Parathyroid adenoma (tissue), 2 donors: ENCODE data around the gene DNMT1.

Source experiments
- H2AFZ ChIP-seq: fragments of 300-600 bp; sonication (generic); one replicate; pipeline ENCODE4 v1.7.0; 2017; ENCODE audit warnings: antibody characterized with exemption, mild to moderate bottlenecking
- H3K27ac ChIP-seq: fragments of 300-600 bp; sonication (generic); one replicate; pipeline ENCODE4 v1.7.0; 2017
- H3K27me3 ChIP-seq: fragments of 300-600 bp; sonication (generic); one replicate; pipeline ENCODE4 v1.7.0; 2017; ENCODE audit warnings: low read length; ENCODE audit not compliant: control insufficient read depth, insufficient read depth
- H3K36me3 ChIP-seq: fragments of 300-600 bp; sonication (generic); one replicate; pipeline ENCODE4 v1.7.0; 2017; ENCODE audit warnings: low read length; ENCODE audit not compliant: control insufficient read depth, insufficient read depth
- H3K4me1 ChIP-seq: fragments of 300-600 bp; sonication (generic); one replicate; pipeline ENCODE4 v1.7.0; 2017; ENCODE audit warnings: control low read depth
- H3K4me2 ChIP-seq: fragments of 300-600 bp; sonication (generic); one replicate; pipeline ENCODE4 v1.7.0; 2017; ENCODE audit warnings: low read length
- H3K4me3 ChIP-seq: fragments of 300-600 bp; sonication (generic); one replicate; pipeline ENCODE4 v1.7.0; 2017; ENCODE audit warnings: low read depth, low read length
- H3K79me2 ChIP-seq: fragments of 300-600 bp; sonication (generic); one replicate; pipeline ENCODE4 v1.7.0; 2017; ENCODE audit warnings: control low read depth
- H3K9ac ChIP-seq: fragments of 300-600 bp; sonication (generic); one replicate; pipeline ENCODE4 v1.7.0; 2017; ENCODE audit warnings: mild to moderate bottlenecking
- H3K9me3 ChIP-seq: fragments of 300-600 bp; sonication (generic); one replicate; pipeline ENCODE4 v1.7.0; 2017; ENCODE audit warnings: low read length; ENCODE audit not compliant: control insufficient read depth
- CTCF ChIP-seq: fragments of 300-600 bp; sonication (generic); IDR thresholded peaks from one replicate; pipeline ENCODE4 v1.7.0; 2017; ENCODE audit warnings: antibody characterized with exemption, mild to moderate bottlenecking
- donor health status: primary hyperparathyroidism.

The DNMT1 gene

GRCh38 chr19:10089801-10090375, 104.9 kb downstream of the DNMT1 start:
- TF ChIP-seq CTCF, result no peak
- Histone ChIP-seq H3K79me2 (no peaks in the 10 kb centered on the region), H3K4me1 (no peaks in the 10 kb centered on the region), H3K36me3 (no peaks in the 10 kb centered on the region), H3K9ac (no peak overlapping the region), H2AFZ (no peak overlapping the region), H3K27me3 (no peaks in the 10 kb centered on the region), H3K27ac (no peak overlapping the region), H3K4me2 (no peak overlapping the region), H3K4me3 (no peak overlapping the region), H3K9me3 (no peaks in the 10 kb centered on the region)

- Histone ChIP-seq H3K9me3 (no peaks in the 10 kb centered on the region), H3K36me3 (no peaks in the 10 kb centered on the region), H3K4me2 (no peak overlapping the region), H3K27ac (no peak overlapping the region), H3K79me2 (no peaks in the 10 kb centered on the region), H3K27me3 (no peaks in the 10 kb centered on the region), H3K4me3 (no peak overlapping the region), H3K9ac (no peak overlapping the region), H3K4me1 (no peaks in the 10 kb centered on the region), H2AFZ (no peak overlapping the region)
- no peak for TF ChIP-seq CTCF
Measured at GRCh38 chr19:10088949-10089554, 105.7 kb downstream of the DNMT1 start.

GRCh38 chr19:10087296-10088061, 107.3 kb downstream of the DNMT1 start:
- Histone ChIP-seq H3K27me3 (no peaks in the 10 kb centered on the region), H3K4me2 (peak overlapping the region; percentile 98), H3K4me1 (no peaks in the 10 kb centered on the region), H3K27ac (no peak overlapping the region), H3K4me3 (peak overlapping the region; percentile 98), H3K9me3 (no peaks in the 10 kb centered on the region), H3K9ac (no peak overlapping the region), H3K79me2 (no peaks in the 10 kb centered on the region), H3K36me3 (no peaks in the 10 kb centered on the region), H2AFZ (no peak overlapping the region)
- no peak for TF ChIP-seq CTCF

GRCh38 chr19:10086591-10087192, 108.1 kb downstream of the DNMT1 start:
- peak overlapping the region; percentile 98 for H2AFZ ChIP-seq
- no peaks in the 10 kb centered on the region for H3K4me1 ChIP-seq
- no peaks in the 10 kb centered on the region for H3K79me2 ChIP-seq
- no peak for TF ChIP-seq CTCF
- H3K36me3 ChIP-seq, result no peaks in the 10 kb centered on the region
- H3K4me3 ChIP-seq, result peak overlapping the region; percentile 98
- no peaks in the 10 kb centered on the region for H3K9me3 ChIP-seq
- peak overlapping the region; percentile 57 for H3K27ac ChIP-seq
- no peaks in the 10 kb centered on the region for H3K27me3 ChIP-seq
- peak overlapping the region; percentile 98 for H3K4me2 ChIP-seq
- peak overlapping the region; percentile 64 for H3K9ac ChIP-seq
